ENCODE data around the gene AGFG1.
"Not testable (repeated sequence)": the region's sequence is repeated elsewhere in the genome, so short reads cannot be mapped to it uniquely, and the experiment has no call there.

The AGFG1 gene

DNA sequence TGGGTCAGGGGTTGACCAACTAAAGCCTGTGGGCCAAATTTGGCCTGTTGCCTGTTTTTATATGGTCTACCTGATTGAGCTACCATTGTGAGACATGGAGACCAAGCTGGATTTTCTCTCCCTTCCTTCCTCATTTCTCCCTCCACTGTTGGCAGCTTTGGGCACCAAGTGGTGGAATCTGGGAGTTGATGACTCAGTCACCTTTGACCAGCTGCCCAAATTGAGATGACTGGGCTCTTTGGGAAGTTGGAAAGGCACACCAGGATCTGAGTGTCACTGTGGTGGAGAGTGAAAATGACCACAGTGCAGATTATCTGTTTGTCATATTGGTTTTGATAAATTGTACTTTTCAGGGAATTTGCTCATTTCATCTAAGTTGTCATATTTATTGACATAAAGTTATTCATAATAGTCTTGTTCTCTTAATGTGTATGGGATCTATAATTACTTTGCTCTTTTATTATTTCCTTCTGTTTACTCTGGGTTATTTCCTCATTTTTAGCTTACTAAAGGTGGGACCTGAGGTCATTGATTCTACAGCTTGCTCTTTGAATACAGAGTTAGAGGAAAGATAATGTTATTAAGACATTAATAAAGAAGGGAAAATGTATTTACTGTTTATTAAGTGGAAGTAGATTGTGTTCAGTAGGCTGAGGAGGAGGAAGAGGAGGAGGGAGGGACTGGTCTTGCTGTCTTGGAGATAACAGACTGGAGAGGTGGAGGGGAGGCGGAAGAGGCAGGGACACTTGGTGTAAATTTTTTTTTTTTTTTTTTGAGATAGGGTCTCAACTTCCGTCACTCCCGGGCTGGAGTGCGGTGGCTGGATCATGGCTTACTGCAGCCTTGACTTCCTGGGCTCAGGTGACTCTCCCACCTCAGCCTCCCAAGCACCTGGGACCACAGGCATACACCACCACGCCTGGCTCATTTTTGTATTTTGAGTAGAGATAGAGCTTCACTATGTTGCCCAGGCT lies 31.8 kb downstream of the AGFG1 start:
- no peak for DNase-seq

DNA sequence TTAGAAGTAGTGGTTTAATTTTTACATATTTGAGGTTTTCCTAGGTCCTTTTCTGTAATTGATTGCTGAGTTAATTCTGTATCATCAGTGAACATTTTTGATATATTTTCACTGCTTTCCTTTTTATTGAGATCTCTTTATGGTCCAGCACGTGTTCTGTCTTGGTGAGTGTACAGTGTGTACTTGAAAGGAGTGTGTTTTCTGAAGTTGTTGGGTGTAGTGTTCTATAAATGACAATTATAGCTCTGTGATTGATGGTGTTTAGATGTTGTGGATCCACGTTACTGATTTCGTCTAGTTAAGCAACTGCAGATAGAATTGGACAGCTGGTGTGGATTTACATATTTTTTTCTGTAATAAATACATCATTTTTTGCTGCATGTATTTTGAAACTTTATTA lies 32.7 kb downstream of the AGFG1 start:
- DNase-seq: no peak

DNA sequence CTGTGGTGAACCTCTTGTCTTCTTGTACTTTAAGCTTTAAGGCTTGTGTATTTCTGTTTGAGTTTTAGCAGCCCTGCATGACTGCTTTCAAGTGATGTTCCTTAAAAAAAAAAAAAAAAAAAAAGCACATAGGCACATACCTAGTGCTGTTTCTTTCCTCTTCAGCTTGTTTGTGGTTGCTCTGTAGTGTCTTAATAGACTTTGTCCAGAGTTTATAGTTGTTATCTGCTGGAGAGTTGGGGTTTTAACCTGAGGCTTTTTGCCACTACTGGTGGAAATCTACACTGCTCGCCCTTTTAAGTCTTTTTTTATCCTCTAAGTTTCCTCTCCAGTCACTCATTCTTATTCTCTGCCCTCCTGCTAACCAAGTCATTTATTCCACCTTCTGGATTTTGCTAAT lies 34.5 kb downstream of the AGFG1 start:
- DNase-seq: no peak

DNA sequence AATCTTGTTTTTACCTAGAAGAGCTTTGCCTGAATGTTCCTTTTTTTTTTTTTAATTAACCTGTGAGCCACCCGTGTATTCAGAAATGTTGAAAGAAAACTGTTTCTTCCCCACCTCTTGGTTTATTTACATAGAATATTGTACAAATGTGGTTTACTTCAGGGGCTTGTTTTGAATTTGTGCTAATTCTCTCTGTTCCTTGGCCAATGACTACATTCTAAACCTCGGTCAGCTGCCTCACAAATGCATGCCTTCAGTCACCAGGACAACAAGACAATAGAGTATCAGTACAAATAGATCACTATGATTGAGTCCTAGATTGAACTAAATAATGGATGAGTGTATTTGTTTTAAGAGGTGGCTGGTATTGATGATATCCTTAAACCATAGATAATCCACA lies 36.0 kb downstream of the AGFG1 start:
- no peak for DNase-seq

DNA sequence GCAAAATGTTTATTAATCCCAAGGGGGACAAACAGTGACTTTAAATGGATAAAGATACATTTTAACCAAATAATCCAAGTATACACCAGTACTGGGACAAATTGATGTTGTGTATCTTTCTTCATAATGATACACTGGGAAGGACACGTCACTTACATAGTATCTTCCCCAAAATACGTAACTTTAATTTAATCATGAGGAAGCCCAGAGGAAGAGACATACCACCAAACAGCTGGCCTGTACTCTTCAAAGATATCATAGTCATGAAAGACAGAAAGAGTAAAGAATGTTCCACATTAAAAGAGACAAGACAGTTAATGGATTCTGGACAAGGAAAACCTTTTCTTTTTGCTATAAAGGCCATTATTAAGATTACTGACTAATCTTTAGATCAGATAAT lies 37.1 kb downstream of the AGFG1 start:
- no peak for DNase-seq

DNA sequence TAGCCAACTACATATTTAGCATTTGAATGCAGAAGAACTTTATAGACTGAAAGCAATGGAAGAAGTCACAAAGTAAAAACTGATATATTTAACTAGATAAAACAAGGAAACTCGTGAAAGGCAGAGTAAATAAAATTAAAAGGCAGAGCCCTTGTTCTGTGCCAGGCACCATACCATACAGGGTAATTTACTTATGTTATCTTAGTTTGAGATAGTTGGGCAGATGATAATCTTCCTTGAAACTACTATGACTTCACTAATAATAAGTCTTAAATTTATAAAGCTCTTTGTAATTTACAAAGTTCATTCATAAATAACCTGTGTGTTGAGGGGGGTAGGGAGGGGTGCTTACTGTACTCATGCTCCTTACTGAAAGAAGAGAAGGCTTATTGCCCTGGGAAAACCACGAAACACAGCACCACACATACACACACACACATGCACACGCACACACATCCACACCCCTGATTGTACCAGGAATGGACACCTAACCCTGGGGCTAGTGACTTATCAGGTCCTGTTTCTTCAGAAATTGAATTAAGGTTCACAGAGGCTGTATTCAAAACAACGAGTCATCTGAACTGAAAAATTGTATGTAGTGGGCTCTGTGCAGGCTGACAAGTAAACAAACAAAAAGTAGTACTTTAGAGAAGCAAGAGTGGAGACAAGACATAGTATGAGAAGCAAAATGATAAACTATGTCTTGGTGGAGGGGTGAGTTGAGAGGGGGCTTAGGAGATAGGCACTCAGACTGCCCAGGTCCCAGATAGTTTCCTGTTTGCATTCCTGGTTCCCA lies 38.1 kb downstream of the AGFG1 start:
- DNase-seq: no peak

DNA sequence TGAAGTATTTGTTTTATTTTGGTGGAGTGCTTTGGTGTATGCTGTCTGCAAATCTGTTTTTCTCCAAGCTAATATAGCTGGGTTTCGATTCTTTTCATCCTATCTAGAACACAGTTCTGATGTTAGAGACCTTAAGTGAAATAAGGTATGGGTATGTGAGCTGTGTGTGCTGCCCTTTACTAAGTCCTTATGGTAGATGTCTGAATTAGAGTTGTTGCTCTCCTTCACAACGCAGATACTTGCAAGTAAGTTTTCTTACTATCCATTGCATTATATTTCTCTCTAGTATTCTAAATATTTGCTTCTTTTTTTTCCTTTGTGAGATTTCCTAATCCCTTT lies 38.6 kb downstream of the AGFG1 start:
- DNase-seq: no peak

DNA sequence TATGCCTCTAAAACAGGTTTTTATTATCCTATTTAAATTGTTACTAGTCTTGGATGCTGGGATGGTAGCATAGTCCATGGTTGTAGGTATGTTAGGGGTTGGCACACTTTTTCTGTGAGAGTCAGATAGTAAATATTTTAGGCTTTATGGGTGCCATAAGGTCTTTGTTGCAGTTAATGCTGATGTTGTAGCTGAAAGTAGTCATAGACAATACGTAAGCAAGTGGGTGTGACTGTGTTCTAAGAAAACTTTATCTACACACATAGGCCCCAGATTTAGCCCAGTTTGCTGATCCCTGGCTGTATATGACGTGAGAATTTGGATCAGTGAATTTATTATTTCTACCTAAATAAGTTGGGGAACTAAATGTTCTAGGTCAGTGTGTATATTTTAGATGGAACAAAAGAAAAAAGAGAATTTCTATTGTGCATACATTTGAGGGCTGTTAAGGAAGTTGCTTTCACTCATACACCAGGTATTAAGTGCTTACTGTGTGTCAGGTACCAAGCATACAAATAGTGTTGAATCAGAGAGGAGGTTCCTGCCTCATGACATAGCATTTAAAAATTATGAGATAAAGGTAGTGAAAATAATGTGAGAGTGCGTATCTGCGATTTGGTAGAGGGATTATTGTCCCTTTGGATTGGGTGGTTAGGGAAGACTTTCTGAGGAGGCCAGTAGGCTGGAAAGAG lies 39.4 kb downstream of the AGFG1 start:
- no peak for DNase-seq

DNA sequence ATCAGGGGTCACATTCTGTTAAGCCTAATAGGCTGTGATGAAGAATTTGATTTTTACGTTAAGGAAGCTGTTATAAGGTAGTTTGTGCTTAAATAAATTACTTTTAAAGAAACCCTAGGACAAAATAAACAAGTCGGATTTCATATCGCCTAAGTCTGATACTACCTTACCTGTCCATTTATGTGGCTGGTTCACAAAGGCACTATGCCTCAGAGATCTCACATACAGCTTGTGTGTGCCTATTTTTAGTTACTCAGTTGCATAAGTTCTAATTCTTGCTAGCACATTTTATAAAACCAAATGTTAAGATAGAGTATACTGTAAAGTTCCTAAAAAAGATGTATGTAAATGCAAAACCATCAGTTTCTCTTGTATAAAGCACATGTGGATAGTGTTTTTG lies 40.0 kb downstream of the AGFG1 start:
- DNase-seq: no peak

DNA sequence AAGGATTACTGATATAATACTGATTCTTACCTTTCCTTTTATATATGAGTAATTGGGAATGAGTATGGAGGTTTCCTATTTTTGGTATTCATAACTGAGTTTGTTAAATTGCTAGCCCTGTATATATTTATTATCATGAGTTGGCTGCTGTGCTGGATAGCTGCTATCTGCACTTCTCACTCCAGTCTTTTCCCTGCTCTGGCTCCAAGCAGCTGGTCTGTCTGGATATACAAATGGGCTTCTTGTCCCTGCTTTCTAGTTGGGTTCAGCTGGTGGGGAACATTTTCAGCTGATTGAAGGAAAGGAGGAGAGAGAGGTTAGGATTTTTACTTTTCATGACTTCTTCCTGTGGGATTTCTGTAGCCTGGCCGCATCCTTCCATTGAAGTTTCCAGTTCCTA lies 41.2 kb downstream of the AGFG1 start:
- no peak for DNase-seq

DNA sequence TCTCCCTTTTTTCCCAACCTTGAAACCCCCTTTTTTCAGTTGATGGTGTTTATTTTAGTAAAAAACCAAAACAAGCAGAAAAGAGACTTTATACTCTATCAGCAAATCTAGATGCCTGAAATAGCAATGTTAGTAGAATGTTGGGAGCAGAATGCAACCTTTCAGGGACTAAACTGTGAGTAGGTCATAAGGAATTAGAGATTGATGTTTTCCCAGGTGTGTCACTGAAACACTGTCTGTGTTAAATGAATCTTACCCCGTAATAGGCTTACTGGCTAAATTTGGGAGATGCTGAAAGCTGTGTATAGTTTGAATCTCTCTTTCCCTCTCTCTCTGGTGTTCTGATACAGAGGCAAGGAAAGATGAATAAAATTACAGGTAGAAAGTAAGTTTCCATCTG lies 43.8 kb downstream of the AGFG1 start:
- no peak for DNase-seq

DNA sequence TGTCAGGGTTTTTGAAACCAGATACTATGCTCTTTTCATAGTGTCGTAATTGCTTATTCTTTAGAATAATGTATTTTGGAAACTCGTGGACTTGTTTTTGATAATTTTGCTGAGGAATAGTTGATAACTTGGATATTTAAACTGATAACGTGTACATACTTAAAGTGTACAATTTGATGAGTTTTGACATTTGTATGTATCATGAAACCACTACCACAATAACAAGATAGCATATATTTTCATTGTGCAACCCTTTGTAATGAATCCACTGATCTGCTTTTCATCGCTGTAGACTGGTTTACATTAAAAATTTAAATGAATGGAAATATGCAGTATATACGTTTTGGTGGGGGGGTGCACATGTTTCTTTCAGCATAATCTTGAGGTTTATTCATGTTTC lies 45.8 kb downstream of the AGFG1 start:
- no peak for DNase-seq

DNA sequence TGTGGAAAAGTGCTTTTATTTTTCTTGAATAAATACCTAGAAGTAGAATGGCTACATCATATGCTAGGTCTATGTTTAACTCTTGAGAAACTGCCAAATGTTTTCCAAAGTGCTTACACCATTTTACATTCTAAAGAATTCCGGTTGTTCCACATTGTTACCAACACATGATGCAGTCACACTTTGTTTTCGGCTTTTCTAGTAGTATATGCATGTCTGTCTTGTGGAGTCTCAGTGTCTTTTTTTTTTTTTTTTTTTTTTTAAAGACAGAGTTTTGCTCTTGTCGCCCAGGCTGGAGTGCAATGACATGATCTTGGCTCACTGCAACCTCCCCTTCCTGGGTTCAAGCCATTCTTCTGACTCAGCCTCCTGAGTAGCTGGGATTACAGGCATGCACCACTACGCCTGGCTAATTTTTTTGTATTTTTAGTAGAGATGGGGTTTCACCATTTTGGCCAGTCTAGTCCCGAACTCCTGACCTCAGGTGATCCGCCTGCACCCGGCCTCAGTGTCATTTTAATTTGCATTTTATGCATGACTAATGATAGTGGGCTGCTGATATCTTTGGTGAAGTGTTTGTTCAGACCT lies 46.4 kb downstream of the AGFG1 start:
- DNase-seq: not testable (repeated sequence)

DNA sequence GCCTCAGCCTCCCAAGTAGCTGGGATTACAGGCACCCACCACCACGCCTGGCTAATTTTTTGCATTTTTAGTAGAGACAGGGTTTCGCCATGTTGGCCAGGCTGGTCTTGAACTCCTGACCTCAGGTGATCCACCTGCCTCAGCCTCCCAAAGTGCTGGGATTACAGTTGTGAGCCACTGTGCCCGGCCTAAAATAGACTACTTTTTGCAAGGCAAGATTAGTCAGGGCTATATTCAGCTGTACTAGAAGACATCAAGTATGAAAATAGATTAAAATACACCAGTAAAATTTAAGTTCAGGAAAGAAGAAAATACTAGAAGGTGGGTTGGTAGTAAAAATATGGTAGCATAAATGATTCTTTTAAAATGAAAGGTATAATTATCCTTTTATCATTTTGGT lies 49.2 kb downstream of the AGFG1 start:
- DNase-seq: not testable (repeated sequence)

DNA sequence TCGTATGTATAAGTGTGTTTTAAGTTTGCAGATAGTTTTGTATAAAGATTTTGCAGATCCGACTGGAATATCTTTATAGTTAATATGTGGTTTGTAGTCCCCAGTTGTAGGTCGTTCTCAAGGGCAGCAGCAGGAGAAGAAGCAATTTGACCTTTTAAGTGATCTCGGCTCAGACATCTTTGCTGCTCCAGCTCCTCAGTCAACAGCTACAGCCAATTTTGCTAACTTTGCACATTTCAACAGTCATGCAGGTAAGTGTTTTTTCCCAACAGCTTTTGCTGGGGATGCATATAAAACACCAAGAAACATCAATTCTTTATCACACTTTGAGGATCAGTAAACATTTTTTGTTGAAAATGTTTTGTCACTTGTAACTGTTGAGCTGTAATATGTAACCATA lies 52.7 kb downstream of the AGFG1 start:
- DNase-seq: no peak

DNA sequence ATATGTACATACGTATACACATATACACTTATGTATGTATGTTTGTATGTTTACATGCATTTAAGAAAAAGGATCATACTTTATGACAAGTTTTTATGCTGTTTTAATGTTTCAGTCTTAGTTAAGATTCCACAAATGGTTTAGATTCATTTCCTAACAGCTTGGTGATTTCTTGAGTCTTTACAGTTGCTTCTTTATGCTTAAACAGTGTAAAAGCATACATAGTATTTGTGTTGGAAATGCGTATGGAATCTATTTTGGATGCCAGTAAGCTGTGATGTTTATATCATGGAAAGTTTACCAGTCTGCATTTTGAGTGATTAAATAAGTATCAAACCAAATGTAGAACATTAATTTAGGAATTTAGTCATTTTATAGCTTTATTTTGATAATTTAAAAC lies 55.4 kb downstream of the AGFG1 start:
- no peak for DNase-seq

DNA sequence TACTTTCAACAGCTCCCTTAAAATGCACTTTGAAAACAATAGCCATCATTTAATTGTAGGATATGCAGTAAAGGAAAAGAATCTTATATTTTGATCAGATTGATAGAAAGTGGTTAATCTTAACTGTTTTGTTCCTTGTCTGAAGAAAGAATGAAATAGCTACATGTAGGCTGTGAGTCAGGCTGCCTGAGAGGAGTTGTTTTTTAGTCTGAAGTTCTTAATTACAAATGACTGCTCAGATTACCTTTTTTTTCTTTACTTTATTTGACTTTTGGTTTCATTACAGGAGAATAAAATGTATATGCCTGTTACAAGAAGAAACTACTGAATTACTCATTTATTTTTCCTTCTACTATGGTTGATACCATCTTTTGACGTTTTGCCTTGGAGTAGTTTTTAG lies 56.8 kb downstream of the AGFG1 start:
- DNase-seq: no peak

DNA sequence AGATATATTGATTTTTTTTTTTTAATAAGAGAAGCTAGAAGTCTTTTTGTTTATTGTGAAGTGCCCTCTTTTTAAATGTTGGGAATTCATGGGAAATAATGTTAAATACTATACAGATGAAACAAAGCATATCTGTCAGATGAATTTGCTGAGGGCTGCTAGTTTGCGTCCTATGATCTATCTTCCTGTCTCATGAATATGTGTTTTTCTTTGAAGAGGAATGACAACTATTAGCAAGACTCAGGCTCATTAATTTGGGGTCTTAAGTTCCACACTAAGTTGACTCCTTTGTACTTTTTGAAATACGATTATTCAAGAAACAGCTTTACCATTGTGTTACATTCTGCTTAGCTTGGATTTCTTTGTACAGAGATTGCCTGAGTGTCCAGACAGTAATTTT lies 57.9 kb downstream of the AGFG1 start:
- no peak for DNase-seq

DNA sequence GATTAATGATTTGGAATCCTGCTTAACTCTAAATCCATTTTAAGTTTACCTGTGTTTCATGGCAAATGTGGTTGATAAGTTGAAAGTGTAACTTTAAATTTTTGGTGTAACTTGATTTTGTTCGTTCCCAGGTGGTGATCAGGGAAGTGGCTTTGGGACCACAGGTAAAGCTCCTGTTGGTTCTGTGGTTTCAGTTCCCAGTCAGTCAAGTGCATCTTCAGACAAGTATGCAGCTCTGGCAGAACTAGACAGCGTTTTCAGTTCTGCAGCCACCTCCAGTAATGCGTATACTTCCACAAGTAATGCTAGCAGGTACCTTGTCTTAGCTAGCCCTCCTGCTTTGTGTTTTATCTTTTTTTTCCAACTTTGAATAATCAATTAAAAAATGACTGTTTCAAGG lies 62.8 kb downstream of the AGFG1 start:
- DNase-seq: no peak

DNA sequence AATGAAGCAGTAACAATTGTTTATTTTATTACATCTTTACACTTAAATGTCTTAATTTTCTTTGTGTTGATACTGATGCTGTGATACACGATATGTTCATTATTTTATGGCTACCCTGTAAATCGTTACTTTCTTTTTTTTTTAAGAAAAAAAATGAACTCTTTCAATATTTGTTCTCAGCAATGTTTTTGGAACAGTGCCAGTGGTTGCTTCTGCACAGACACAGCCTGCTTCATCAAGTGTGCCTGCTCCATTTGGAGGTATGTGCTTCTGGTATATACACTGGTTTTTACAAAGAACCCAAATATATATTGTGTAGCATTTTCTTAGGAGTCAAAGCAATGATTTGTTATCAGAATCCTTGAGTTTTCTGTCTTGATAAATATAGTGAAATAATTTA lies 64.5 kb downstream of the AGFG1 start:
- DNase-seq: no peak

DNA sequence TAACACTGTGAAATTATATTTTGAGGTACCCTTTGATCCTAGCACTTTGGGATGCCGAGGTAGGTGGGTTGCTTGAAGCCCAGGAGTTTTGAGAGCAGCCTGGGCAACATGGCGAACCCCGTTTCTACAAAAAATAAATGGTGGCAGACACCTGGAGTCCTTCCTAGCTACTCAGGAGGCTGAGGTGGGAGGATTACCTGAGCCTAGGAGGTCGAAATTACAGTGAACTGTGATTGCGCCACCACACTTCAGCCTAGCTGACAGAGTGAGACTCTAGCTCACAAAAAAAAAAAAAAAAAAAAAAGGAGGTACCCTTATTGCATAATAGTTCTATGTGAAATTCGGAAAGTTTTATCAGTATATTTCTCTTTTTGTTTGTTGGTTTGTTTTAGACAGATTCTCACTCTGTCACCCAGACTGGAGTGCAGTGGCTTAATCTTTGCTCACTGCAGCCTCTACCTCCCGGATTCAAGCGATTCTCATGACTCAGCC lies 67.6 kb downstream of the AGFG1 start:
- no peak for DNase-seq

DNA sequence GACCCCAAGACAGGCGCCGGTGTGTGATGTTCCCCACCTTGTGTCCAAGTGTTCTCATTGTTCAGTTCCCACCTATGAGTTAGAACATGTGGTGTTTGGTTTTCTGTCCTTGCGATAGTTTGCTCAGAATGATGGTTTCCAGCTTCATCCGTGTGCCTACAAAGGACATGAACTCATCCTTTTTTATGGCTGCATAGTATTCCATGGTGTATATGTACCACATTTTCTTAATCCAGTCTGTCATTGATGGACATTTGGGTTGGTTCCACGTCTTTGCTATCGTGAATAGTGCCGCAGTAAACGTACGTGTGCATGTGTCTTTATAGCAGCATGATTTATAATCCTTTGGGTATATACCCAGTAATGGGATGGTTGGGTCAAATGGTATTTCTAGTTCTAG lies 68.4 kb downstream of the AGFG1 start:
- DNase-seq: not testable (repeated sequence)

DNA sequence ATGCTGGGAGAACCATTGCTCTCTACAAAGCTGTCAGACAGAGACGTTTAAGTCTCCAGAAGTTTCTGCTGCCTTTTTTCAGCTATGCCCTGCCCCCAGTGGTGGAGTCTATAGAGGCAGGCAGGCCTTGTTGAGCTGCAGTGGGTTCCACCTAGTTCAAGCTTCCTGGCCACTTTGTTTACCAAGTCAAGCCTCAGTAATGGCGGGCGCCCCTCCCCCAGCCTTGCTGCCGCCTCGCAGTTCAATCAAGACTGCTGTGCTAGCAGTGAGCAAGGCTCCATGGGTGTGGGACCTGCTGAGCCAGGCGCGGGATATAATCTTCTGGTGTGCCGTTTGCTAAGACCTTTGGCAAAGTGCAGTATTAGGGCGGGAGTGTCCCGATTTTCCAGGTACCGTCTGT lies 74.0 kb downstream of the AGFG1 start:
- DNase-seq: no peak

Data from NCI-H187 (cell line).